SK-N-SH (cell line): ENCODE results near the gene BRME1. TPM values are rescaled to one million over a fixed set of nuclear protein-coding genes. Genes with fewer than 3 reads are reported as not detected.

Experiments
- CTCF ChIA-PET: fragments of 300-600, 350-600 bp; formaldehyde crosslinking; extraction: SDS; loops from one replicate; lab custom pipeline; 2021; lab: Yijun Ruan, JAX
- POLR2A ChIA-PET: fragments of 350-600 bp; sonication (Branson Sonifier 250); formaldehyde crosslinking; extraction: SDS; loops from one replicate; lab custom pipeline; 2020; ENCODE audit warnings: antibody characterized with exemption, inconsistent platforms; lab: Yijun Ruan, JAX
- DNase-seq: peaks from one replicate; pipeline ENCODE4 v3.0.0; 2012
- H2AFZ ChIP-seq: fragments of 200-600 bp; sonication (generic); 2 replicates; pipeline ENCODE4 v1.8.1; 2016; ENCODE audit warnings: antibody characterized with exemption, mild to moderate bottlenecking, low read depth
- H3F3A ChIP-seq: fragments of 200-600 bp; sonication (generic); replicated peaks from 2 replicates; pipeline ENCODE3; 2016; ENCODE audit warnings: antibody characterized with exemption, mild to moderate bottlenecking; ENCODE audit not compliant: insufficient read depth
- H3K27ac ChIP-seq, 2 experiments: fragments of 200-500 bp in 1 of 2; fragments of 200-600 bp in 1 of 2; sonication (Bioruptor generic) in 1 of 2; sonication (generic), shearing (Covaris generic) in 1 of 2; 2 replicates each; pipeline versions ENCODE4 v1.5.1 to v1.6.1; 2014 to 2016; ENCODE audit warnings: low read depth in 2 of 2, inconsistent platforms in 1 of 2, low read length in 1 of 2, mild to moderate bottlenecking in 1 of 2, mixed read lengths in 1 of 2
- H3K27me3 ChIP-seq: fragments of 200-600 bp; sonication (generic), shearing (Covaris generic); 2 replicates; pipeline ENCODE4 v1.6.1; 2016; ENCODE audit warnings: mixed run types; ENCODE audit not compliant: insufficient read depth
- H3K36me3 ChIP-seq, 2 experiments: fragments of 200-500 bp in 1 of 2; fragments of 200-600 bp in 1 of 2; sonication (Bioruptor generic) in 1 of 2; sonication (generic) in 1 of 2; replicated peaks in 1 of 2; 2 replicates each; pipeline versions ENCODE3 to v1.5.1; 2014 to 2016; ENCODE audit warnings: low read length in 1 of 2, mild to moderate bottlenecking in 1 of 2; ENCODE audit not compliant: insufficient read depth in 2 of 2, control insufficient read depth in 1 of 2
- H3K4me1 ChIP-seq, 2 experiments: fragments of 200-500 bp in 1 of 2; fragments of 200-600 bp in 1 of 2; sonication (Bioruptor generic) in 1 of 2; sonication (generic), shearing (Covaris generic) in 1 of 2; 2 replicates each; pipeline versions ENCODE4 v1.5.1 to v1.6.1; 2014 to 2016; ENCODE audit warnings: low read depth in 1 of 2, low read length in 1 of 2, mixed run types in 1 of 2; ENCODE audit not compliant: insufficient read depth in 2 of 2, control insufficient read depth in 1 of 2
- H3K4me2 ChIP-seq: fragments of 200-600 bp; sonication (generic), shearing (Covaris generic); 2 replicates; pipeline ENCODE4 v1.6.1; 2017; ENCODE audit warnings: mixed run types
- H3K4me3 ChIP-seq, 2 experiments: fragments of 200-500 bp in 1 of 2; fragments of 200-600 bp in 1 of 2; sonication (Bioruptor generic) in 1 of 2; sonication (generic), shearing (Covaris generic) in 1 of 2; 2 replicates each; pipeline versions ENCODE4 v1.5.1 to v1.8.1; 2014 to 2016; ENCODE audit warnings: low read depth in 2 of 2, inconsistent platforms in 1 of 2, low read length in 1 of 2, mild to moderate bottlenecking in 1 of 2, mixed read lengths in 1 of 2, moderate library complexity in 1 of 2
- H3K79me2 ChIP-seq: fragments of 200-600 bp; sonication (generic); 2 replicates; pipeline ENCODE4 v1.8.1; 2017; ENCODE audit warnings: mild to moderate bottlenecking; ENCODE audit not compliant: insufficient read depth
- H3K9ac ChIP-seq: fragments of 200-600 bp; sonication (generic); 2 replicates; pipeline ENCODE4 v1.6.1; 2017; ENCODE audit warnings: mixed run types
- H3K9me2 ChIP-seq: fragments of 200-600 bp; sonication (generic); 2 replicates; pipeline ENCODE4 v1.6.1; 2017; ENCODE audit warnings: mixed run types
- H3K9me3 ChIP-seq: fragments of 200-600 bp; sonication (generic); 2 replicates; pipeline ENCODE4 v1.6.1; 2017; ENCODE audit warnings: mixed run types, mild to moderate bottlenecking, moderate library complexity
- H4K20me1 ChIP-seq: fragments of 200-600 bp; sonication (generic); 2 replicates; pipeline ENCODE4 v1.6.1; 2017; ENCODE audit warnings: mild to moderate bottlenecking, mixed run types; ENCODE audit not compliant: insufficient read depth
- CHD2 ChIP-seq: fragments of 150-350 bp; IDR thresholded peaks from 2 replicates; pipeline ENCODE4 v1.6.1; 2018; ENCODE audit warnings: low read length; ENCODE audit not compliant: partially characterized antibody
- EZH2phosphoT487 ChIP-seq: fragments of 200-600 bp; sonication (generic); IDR thresholded peaks from 2 replicates; pipeline ENCODE4 v1.6.1; 2017; ENCODE audit warnings: low read depth, mixed run types, mild to moderate bottlenecking, antibody characterized with exemption, moderate library complexity, borderline replicate concordance
- FOSL2 ChIP-seq: IDR thresholded peaks from 2 replicates; pipeline ENCODE4 v1.4.0; 2012; ENCODE audit warnings: low read depth, mild to moderate bottlenecking, moderate library complexity, borderline replicate concordance
- FOXJ3 ChIP-seq: sonication (generic); formaldehyde crosslinking; IDR thresholded peaks from 2 replicates; pipeline ENCODE4 v1.5.1; 2020; ENCODE audit warnings: mild to moderate bottlenecking, missing genetic modification reagents
- GATA2 ChIP-seq: sonication (generic); formaldehyde crosslinking; IDR thresholded peaks from 2 replicates; pipeline ENCODE4 v1.5.0; 2020; ENCODE audit warnings: mild to moderate bottlenecking, missing genetic modification reagents
- MXI1 ChIP-seq: IDR thresholded peaks from 2 replicates; pipeline ENCODE4 v1.6.1; 2012; ENCODE audit warnings: mild to moderate bottlenecking, low read depth, low read length, improper control_type of control experiment
- NRF1 ChIP-seq: IDR thresholded peaks from 2 replicates; pipeline ENCODE4 v1.6.1; 2012; ENCODE audit warnings: low read depth, mild to moderate bottlenecking, low read length
- PBX3 ChIP-seq: IDR thresholded peaks from 2 replicates; pipeline ENCODE4; 2012
- RAD21 ChIP-seq: IDR thresholded peaks from 2 replicates; pipeline ENCODE4 v1.6.1; 2012; ENCODE audit warnings: mild to moderate bottlenecking, low read length
- SMC3 ChIP-seq: IDR thresholded peaks from 2 replicates; pipeline ENCODE4 v1.6.1; 2012; ENCODE audit warnings: low read depth, low read length, improper control_type of control experiment
- TCF12 ChIP-seq: IDR thresholded peaks from 2 replicates; pipeline ENCODE4 v1.4.0; 2012
- TEAD4 ChIP-seq: IDR thresholded peaks from 2 replicates; pipeline ENCODE4 v1.4.0; 2012; ENCODE audit warnings: mild to moderate bottlenecking, borderline replicate concordance; ENCODE audit not compliant: insufficient read depth
- YY1 ChIP-seq: IDR thresholded peaks from 2 replicates; pipeline ENCODE4 v1.4.0; 2012; ENCODE audit warnings: low read depth, mild to moderate bottlenecking
- WGBS: methylation state at CpG from one replicate; pipeline ENCODE4 v1.1.6; 2017; ENCODE audit warnings: low lambda C conversion rate; 5-methylcytosine and 5-hydroxymethylcytosine counted together
- polyA plus RNA-seq, 3 experiments: library from polyadenylated mRNA; depleted of rRNA; stranded (reverse); fragments of >200 nt; gene quantifications; 2 replicates each; pipeline ENCODE4 v1.2.3, GENCODE V29; 2012
- TF ChIP-seq, protein P1 (sequence below): IDR thresholded peaks from 2 replicates; pipeline ENCODE4 v1.4.0; 2012; ENCODE audit warnings: low read depth, borderline replicate concordance
- TF ChIP-seq, protein P2 (sequence below): IDR thresholded peaks from 2 replicates; pipeline ENCODE4 v1.6.1; 2012; ENCODE audit warnings: mild to moderate bottlenecking, low read depth, low read length, moderate library complexity

The BRME1 gene
- polyA plus RNA-seq, 1 of the 3 experiments (the other 2 are of a cell fraction) = 1.5 TPM

DNA sequence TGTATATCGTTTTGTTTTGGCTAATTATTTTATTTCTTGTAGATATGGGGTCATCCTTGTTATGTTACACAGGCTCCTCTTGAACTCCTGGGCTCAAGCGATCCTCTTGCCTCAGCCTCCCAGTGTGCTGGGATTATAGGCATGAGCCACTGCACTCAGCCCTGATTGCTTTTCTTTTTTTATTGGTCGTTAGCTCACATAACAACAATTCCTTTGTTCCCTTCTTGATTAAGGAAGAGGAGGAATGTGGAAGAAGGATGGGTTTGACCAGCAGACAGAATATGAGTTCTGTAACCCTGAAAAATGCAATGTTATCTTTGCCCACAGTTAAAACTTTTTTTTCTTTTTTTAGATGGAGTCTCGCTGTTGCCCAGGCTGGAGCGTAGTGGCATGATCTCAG lies 11.4 kb downstream of the BRME1 start:
- Histone ChIP-seq H3K4me1 (no peaks in the 10 kb centered on the region), H3K9ac (no peak overlapping the region), H3K27me3 (no peaks in the 10 kb centered on the region), H3K27ac (no peak overlapping the region), H3F3A (no peaks in the 10 kb centered on the region), H3K36me3 (no peaks in the 10 kb centered on the region), H4K20me1 (no peaks in the 10 kb centered on the region), H3K9me3 (no peaks in the 10 kb centered on the region), H3K4me2 (no peak overlapping the region), H2AFZ (no peak overlapping the region), H3K9me2 (no peaks in the 10 kb centered on the region), H3K79me2 (no peaks in the 10 kb centered on the region), H3K4me3 (no peak overlapping the region)
- ChIA-PET CTCF (interaction anchor here (1.1 kb wide), 1 partner anchor 11 kb away, joined by 3 read pairs; the partner anchor contains the start of genes BRME1 and CC2D1A), POLR2A (no interaction called here)
- no peak for DNase-seq
- no peak for TF ChIP-seq SMC3
- TF ChIP-seq GATA2 (CRISPR knock-in tag) = no peak
- TF ChIP-seq TCF12 = no peak
- TF ChIP-seq, protein P1, sequence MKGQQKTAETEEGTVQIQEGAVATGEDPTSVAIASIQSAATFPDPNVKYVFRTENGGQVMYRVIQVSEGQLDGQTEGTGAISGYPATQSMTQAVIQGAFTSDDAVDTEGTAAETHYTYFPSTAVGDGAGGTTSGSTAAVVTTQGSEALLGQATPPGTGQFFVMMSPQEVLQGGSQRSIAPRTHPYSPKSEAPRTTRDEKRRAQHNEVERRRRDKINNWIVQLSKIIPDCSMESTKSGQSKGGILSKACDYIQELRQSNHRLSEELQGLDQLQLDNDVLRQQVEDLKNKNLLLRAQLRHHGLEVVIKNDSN = no peak
- TF ChIP-seq, protein P2, sequence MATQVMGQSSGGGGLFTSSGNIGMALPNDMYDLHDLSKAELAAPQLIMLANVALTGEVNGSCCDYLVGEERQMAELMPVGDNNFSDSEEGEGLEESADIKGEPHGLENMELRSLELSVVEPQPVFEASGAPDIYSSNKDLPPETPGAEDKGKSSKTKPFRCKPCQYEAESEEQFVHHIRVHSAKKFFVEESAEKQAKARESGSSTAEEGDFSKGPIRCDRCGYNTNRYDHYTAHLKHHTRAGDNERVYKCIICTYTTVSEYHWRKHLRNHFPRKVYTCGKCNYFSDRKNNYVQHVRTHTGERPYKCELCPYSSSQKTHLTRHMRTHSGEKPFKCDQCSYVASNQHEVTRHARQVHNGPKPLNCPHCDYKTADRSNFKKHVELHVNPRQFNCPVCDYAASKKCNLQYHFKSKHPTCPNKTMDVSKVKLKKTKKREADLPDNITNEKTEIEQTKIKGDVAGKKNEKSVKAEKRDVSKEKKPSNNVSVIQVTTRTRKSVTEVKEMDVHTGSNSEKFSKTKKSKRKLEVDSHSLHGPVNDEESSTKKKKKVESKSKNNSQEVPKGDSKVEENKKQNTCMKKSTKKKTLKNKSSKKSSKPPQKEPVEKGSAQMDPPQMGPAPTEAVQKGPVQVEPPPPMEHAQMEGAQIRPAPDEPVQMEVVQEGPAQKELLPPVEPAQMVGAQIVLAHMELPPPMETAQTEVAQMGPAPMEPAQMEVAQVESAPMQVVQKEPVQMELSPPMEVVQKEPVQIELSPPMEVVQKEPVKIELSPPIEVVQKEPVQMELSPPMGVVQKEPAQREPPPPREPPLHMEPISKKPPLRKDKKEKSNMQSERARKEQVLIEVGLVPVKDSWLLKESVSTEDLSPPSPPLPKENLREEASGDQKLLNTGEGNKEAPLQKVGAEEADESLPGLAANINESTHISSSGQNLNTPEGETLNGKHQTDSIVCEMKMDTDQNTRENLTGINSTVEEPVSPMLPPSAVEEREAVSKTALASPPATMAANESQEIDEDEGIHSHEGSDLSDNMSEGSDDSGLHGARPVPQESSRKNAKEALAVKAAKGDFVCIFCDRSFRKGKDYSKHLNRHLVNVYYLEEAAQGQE = no peak
- no peak for TF ChIP-seq EZH2phosphoT487
- no peak for TF ChIP-seq FOXJ3
- no peak for TF ChIP-seq YY1
- TF ChIP-seq TEAD4 = no peak
- TF ChIP-seq MXI1 = no peak
- TF ChIP-seq NRF1 = no peak
- no peak for TF ChIP-seq CHD2
- TF ChIP-seq PBX3 = no peak
- no peak for TF ChIP-seq FOSL2
- TF ChIP-seq RAD21 = no peak
- 77% methylated on average over 5 of the region's 5 CpGs for WGBS
